ENCODE data around the gene PADI3.

PADI3 gene

GRCh38 chr1:17248781-17249180 lies at the start of gene PADI3:
Gene PADI3 (plus strand): TSS chr1:17249098. CDS start chr1:17249138, 40 bp downstream.
- Histone ChIP-seq H3K27me3 (replicated peaks; ENCODE audit: control insufficient read depth, insufficient read depth, low read length) (no peaks in the 10 kb centered on the region; the same call in 1 of the 2 replicates), H3K36me3 (ENCODE audit: control insufficient read depth, insufficient read depth, low read length) (no peaks in the 10 kb centered on the region), H3K4me3 (replicated peaks; ENCODE audit: low read depth, low read length) (no peak within 1 kb of the TSS)
- DNase-seq (ENCODE audit: extremely low read depth, insufficient read length) = no peak
- TF ChIP-seq CTCF (IDR thresholded peaks at IDR 0.05; ENCODE audit: insufficient read depth, low read length, poor library complexity, severe bottlenecking) = no peak

GRCh38 chr1:17199267-17200044 lies 49.4 kb upstream of the PADI3 start:
- no peak for TF ChIP-seq CTCF (IDR thresholded peaks at IDR 0.05; ENCODE audit: insufficient read depth, low read length, poor library complexity, severe bottlenecking)
- Histone ChIP-seq H3K4me3 (replicated peaks; ENCODE audit: low read depth, low read length) (no peak overlapping the region), H3K36me3 (ENCODE audit: control insufficient read depth, insufficient read depth, low read length) (no peaks in the 10 kb centered on the region), H3K27me3 (replicated peaks; ENCODE audit: control insufficient read depth, insufficient read depth, low read length) (no peaks in the 10 kb centered on the region; the same call in 1 of the 2 replicates)
- DNase-seq (ENCODE audit: extremely low read depth, insufficient read length) = no peak

- Histone ChIP-seq H3K4me3 (replicated peaks; ENCODE audit: low read depth, low read length) (no peak overlapping the region), H3K27me3 (replicated peaks; ENCODE audit: control insufficient read depth, insufficient read depth, low read length) (no peaks in the 10 kb centered on the region; the same call in 1 of the 2 replicates), H3K36me3 (ENCODE audit: control insufficient read depth, insufficient read depth, low read length) (no peaks in the 10 kb centered on the region)
- no peak for DNase-seq (ENCODE audit: extremely low read depth, insufficient read length)
- TF ChIP-seq CTCF (IDR thresholded peaks at IDR 0.05; ENCODE audit: insufficient read depth, low read length, poor library complexity, severe bottlenecking) = no peak
These were observed 48.7 kb upstream of the PADI3 start for GRCh38 chr1:17200246-17200645.

- H3K27me3 ChIP-seq (replicated peaks; ENCODE audit: control insufficient read depth, insufficient read depth, low read length) = no peaks in the 10 kb centered on the region; the same call in 1 of the 2 replicates
- no peak overlapping the region for H3K4me3 ChIP-seq (replicated peaks; ENCODE audit: low read depth, low read length)
- no peak for TF ChIP-seq CTCF (IDR thresholded peaks at IDR 0.05; ENCODE audit: insufficient read depth, low read length, poor library complexity, severe bottlenecking)
- no peaks in the 10 kb centered on the region for H3K36me3 ChIP-seq (ENCODE audit: control insufficient read depth, insufficient read depth, low read length)
- no peak for DNase-seq (ENCODE audit: extremely low read depth, insufficient read length)
These were observed 48.1 kb upstream of the PADI3 start for GRCh38 chr1:17200756-17201155.

- no peak for DNase-seq (ENCODE audit: extremely low read depth, insufficient read length)
- Histone ChIP-seq H3K36me3 (ENCODE audit: control insufficient read depth, insufficient read depth, low read length) (no peaks in the 10 kb centered on the region), H3K27me3 (replicated peaks; ENCODE audit: control insufficient read depth, insufficient read depth, low read length) (no peaks in the 10 kb centered on the region), H3K4me3 (replicated peaks; ENCODE audit: low read depth, low read length) (no peak overlapping the region)
- no peak for TF ChIP-seq CTCF (IDR thresholded peaks at IDR 0.05; ENCODE audit: insufficient read depth, low read length, poor library complexity, severe bottlenecking)
These were observed 47.5 kb upstream of the PADI3 start for GRCh38 chr1:17201201-17202021.
